GM19043 (cell line): ENCODE measurements around the gene TMEM163.
"Not testable (repeated sequence)": the region's sequence is repeated elsewhere in the genome, so short reads cannot be mapped to it uniquely, and the experiment has no call there.

Source experiments
- ATAC-seq: cut with Tn5 transposase; IDR thresholded peaks from one replicate; pipeline ENCODE4 v1.9.1; 2021; ENCODE audit warnings: low read depth; ENCODE audit not compliant: unreplicated experiment

TMEM163 gene

DNA sequence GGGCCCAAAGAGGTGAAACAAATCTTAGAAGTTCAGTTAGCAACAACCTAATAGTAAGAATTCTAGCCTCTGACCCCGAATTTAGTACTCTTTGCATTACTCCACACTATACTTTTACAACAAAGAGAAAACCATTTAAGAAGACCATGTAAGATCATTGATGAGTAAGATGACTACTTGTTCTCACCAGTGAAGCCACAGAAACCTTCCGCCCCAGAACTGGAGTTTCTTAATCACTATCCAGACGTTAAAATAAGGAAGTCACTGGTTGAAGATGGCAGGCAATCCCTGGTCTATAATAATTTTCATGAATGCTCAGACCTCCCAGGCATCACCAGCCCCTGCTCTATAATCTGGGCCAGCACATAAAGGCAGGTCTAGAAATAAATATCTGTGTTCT lies 95.0 kb downstream of the TMEM163 start:
- ATAC-seq, result peak; percentile 89

DNA sequence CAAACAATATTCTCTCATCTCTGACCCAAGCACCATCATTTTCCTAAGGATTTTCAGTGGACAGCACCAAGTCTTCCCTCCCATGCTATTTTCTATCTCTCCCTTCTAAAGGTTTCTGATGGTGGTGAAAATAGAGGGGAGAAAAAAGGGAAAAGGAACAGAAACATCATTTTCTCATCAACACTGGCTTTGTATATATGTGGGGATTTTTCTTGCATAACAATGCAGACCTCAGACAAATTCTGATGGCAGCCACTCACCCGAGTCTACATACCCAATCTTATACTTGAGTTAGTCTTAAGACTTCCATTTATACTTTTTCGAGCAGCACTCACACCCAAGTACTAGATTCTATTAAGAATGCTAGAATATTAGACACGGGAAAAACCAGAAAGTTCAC lies 95.8 kb downstream of the TMEM163 start:
- no peak for ATAC-seq

DNA sequence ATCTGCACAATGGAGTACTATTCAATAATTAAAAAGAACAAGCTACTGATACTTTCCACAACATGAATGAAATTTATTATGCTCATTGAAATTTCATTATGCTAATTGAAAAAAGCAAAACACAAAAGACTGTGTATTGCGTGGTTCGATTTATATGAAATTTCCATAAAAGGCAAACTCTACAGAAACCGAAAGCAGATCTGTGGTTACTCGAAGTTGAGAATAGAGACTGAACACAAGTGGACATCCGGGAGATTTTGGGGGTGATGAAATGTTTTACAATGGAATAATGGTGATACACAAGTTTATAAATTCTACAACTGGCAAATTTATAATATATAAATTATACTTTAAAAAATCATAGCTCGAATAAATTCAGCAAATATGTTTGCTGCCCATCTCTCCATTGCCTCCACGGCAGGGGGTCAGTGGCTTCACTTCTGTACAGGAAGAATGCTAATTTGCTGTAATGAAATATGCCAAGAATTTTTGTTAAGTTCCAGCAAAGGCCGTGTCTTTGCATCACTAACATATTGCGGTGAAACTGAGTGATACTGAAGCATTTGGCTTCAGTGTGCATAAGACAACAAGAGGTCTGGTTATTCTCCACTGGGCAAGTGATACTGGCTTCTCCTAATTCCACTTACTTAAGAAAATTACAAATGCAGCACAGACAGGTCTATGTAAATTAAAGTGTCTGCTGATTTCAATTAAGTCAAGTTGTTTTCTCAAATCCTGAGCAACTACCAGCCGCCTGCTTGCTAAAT lies 96.7 kb downstream of the TMEM163 start:
- ATAC-seq, result no peak

DNA sequence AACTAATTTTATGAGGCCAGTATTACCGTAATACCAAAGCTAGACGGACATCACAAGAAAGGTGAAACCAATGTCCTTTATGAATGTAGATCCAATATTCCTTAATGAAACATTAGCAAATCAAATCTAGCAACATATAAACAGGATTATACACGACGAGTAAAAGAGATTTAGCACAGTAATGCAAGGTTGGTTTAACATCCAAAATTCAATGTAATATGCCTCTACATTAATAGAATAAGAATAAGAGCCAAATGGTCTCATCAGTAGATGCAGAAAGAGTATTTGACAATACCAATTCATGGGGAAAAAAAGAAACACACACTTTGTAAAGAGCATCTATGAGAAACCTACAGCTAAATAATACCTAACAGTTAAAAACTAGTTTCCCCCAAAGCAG lies 99.5 kb downstream of the TMEM163 start:
- ATAC-seq, result no peak

DNA sequence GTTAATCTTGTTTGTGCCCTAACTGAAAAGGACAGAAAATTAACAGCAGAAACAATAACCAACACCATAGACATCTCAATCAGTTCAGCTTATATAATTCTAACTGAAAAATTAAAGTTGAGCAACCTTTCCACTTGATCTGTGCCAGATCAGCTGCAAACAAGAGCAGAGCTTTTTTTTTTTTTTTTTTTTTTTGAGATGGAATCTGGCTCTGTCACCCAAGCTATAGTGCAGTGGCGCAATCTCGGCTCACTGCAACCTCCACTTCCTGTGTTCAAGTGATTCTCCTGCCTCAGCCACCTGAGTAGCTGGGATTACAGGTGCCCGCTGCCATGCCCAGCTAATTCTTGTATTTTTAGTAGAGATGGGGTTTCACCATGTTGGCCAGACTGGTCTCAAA lies 103.3 kb downstream of the TMEM163 start:
- ATAC-seq, result not testable (repeated sequence)

DNA sequence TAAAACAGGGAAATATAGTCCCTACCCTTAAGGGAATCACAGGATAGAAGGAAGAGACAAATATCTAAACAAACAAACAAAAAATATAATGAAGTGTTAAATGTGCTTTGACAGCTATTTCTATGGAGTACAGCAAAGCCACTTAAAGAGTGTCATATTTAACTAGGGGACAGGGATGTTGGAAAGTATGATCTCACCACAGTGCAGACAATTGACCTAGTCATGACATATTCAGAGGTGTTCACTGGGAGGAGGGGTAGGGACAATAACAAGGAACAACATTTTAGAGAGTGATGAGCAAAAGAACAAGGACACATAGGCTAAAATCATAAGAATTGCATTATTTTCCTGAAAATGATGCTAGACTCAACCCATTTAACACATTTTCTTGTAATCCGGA lies 107.5 kb downstream of the TMEM163 start:
- no peak for ATAC-seq

DNA sequence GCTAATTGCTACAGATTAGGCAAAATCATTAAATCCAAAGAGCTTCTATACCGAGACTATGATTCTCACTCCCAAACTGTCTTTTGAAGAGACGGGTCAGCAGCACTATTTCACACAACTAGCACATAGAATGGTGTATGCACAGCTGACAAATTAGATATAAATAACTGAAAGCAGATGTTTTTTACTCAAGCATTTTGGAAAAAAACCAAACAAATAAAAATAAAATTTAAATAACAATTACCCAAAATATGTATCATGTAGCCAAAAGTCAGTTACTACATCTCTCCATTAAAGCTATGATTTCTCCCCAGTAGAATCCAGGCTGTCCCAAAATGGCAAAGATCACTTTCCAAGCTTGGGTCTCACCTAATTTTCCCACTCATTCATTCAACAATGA lies 107.9 kb downstream of the TMEM163 start:
- no peak for ATAC-seq

DNA sequence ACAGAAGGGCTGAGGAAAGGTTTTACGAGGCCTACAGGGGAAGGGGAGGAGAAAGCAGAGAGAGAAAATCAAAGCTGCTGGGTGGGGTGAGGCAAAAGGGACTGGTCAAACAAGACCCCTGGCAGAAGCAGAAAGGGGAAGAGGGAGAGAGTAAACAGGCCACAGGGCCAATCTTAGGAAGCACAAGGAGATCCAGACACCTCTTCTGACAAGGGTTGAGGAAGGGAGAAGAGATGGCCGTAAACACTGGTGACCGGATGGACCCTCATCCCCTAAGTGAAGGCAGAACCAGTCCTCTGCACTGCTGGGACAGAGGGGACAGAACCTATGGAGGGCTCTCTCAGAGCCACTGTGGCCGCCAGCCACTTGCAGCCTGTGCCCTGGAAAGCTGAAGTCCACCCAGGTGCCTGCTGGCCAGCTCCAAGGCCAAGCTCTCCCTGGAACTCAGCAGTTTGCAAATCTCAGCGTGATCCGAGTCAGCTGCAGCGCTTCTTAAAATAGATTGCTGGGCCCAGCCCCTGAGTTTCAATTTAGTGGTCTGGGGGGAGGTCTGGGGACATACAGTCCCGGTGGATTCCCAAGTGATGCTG lies 108.8 kb downstream of the TMEM163 start:
- ATAC-seq, result no peak

DNA sequence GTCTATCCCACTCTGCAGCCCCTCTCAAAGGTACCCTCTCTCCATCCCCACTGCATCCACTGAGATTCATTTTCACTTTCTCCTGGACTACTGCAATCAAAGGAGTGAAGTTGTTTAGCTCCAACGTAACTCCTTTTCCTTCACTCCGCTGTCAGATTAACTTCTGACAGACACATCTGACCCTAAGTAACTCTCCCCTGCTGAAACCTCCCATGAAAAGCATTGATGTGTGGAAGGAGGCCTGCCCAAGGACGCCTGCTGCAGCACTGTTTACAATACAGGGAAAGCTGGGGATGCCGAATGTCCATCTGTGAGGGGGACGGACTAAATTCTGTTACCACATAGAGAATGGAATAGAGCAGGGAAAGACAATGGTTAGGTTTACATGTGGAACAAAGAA lies 114.8 kb downstream of the TMEM163 start:
- no peak for ATAC-seq

DNA sequence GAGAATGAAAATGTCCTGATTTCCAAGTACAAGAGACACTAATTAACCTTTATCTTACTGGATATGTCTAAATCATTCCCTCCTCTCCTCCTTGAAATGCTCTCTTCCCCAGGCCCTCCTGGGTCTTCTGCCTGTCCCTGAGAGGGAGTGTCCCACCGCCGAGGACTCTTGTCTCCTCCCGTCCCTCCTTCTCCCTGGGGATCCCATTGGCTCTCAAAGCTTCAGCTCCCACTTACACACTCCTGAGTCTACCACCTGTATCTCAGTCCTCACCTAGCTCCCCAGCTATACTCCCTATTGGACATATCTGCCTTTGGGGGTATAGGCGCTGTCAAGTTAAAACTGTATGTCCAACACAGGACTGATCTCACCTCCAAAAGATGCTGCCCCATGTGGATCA lies 116.1 kb downstream of the TMEM163 start:
- no peak for ATAC-seq

DNA sequence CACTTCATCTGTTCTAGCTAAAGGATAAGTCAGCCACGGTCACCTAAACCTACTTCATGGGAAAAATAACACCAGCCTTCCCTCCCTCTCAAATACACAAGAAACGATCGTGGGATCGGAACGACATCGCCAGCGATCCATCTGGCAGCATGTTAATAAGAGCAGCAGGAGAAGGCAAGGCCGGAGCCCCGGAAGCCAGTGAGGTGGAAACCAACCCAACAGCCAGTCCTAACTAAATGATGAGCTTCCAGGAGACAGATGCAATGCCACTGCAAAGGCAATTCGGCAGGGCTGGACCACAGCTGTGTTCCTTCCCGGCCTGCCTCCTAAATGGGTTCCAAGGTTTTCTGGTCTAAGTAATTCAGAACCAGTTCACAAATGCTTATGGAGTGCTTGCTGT lies 117.5 kb downstream of the TMEM163 start:
- ATAC-seq, result no peak

DNA sequence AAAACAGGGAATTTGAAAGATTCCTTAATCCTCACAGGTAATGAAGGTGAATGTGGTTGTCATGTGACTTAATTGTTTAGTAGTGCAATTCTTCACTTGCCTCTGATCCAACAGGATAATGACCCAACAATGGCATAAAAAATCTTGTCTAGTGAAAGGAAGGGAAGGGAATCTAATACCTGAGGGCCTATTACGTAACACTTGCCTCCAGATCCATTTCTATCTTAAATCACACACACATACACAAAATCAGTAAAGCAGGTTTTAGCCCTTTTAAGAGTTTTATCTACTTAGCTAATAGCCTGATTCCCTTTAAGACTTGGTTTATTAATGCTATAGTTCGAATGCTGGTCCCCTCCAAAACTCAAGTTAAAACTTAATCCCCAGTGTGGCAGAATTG lies 118.6 kb downstream of the TMEM163 start:
- no peak for ATAC-seq

DNA sequence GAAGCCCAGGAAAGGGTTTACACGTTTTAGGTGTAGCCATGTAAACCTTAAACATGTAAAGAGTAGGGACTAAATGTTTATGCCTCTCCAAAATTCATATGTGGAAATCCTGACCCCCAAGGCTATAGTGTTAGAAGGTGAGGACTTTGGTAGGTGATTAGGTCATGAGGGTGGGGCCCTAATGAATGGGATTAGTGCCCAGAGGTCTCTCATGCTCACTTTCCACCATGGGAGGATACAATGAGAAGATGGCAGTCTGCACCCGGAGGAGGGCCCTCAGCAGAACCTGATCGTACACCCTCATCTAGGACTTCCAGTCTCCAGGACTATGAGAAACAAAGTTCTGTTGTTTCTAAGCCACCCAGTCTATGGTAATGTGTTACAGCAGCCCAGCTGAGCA lies 119.6 kb downstream of the TMEM163 start:
- no peak for ATAC-seq

DNA sequence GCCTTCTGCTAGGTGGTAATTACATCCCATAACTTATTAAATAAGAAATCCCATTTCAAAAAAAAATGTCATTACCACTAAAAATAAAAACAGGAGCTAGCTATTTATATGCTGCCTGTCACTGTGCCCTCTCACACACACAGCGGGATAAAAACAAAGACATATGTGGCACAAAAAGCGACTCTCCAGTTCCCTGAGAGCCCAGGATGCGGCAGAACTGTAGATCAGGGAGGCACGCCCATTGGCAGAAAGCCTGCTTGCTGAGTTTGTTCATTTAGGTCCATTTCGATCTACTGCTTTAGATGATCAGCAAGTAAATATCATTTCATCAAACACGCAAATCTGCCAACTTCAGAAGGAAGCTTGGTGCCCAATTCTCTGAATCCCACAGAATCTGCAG lies 124.4 kb downstream of the TMEM163 start:
- ATAC-seq, result no peak

DNA sequence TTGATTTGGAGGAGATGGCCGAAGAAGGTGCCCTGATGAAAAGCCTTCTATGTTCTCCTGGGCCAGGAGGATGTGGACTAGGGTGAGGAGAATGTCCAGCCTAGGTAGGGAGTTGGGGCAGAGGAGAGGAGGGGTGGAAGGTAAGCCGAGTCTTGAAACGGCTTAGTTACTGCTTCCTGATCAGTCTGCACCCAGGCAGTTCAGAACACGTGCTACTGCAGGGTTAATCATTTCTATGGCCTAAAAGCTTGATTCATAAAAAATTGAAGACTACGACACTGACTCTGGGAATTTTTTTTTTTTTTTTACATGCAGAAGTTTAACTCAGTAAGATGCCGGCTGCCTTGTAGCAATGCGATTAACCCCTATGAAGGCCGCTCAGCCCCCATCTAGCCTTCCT lies 125.3 kb downstream of the TMEM163 start:
- ATAC-seq, result no peak

DNA sequence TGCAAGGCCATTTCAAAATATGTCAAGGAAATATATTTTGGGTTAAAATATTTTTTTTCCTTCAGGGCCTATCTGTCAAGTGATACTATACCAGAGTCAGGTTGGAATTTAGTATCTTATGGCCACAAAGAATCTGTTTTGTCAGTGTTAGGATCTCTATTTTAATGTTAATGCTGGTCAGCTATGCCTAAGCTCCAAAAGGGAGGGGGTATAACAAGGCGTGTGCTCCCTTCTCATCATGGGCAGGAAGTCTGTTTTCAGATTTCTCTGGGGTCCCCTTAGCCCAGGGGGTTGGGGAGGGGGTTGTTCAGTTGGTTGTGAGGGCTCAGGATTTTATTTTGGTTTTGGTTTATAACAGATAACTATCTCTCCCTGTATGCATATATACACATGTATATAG lies 126.4 kb downstream of the TMEM163 start:
- no peak for ATAC-seq

DNA sequence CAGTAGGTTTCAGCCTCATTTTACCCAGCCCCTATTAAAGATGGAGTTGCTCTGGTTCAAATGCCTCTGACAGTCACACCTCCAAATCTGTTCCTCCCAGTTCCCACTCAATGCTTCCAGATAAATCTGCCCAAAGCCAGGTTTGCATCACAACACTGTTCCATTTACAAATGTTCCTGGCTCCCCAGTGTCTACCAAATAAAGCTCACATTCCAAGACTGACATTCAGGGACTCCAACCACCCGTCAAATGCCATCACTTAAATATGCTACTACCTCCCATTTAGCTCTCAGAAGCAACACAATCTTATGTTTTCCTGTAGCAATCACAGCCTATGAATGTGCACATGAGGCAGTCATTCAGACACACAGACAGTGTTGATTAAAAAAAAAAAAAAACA lies 127.3 kb downstream of the TMEM163 start:
- ATAC-seq, result no peak

DNA sequence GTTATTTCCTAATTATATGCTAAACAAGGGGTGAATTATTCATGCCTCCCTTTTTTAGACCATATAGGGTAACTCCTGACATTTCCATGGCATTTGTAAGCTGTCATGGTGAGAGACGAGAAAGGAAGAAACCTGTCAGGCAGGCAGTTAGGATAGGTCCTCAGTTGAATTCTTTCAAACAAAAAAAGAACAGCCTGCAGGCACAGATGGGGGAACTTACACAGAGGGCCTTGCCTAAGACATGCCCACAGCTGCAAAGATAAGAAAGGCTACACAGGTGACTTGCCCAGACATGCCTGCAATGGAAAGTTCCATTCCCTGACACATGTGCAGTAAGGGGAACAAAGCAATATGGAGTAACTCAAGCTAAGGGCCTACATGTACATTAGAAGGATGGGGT lies 128.1 kb downstream of the TMEM163 start:
- ATAC-seq, result no peak

DNA sequence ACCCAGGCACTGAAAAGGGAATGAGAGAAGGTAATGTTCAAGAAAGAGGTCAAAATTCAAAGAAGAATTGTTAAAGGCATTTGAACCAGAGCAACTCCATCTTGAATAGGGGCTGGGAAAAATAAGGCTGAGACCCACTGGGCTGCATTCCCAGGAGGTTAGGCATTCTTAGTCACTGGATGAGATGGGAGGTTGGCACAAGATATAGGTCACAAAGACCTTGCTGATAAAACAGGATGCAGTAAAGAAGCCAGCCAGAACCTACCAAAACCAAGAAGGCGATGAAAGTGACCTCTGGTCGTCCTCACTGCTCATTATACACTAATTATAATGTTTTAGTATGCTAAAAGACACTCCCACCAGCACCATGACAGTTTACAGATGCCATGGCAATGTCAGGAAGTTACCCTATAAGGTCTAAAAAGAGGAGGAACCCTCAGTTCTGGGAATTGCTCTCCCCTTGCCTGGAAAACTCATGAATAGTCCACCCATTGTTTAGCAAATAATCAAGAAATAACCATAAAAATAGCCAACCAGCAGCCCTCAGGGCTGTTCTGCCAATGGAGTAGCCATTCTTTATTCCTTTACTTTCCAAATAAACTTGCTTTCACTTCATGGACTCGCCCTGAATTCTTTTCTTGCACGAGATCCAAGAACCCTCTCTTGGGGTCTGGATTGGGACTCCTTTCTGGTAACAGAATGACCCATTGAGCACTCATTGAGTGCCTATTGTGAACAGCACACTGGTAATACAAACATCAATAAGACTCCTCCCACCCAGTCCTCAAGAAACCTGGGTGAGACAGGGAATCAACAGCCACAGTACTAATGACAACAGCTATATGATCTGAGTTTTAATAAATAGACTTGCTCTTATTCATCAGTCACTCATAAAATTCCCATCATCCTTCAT lies 129.4 kb downstream of the TMEM163 start:
- ATAC-seq, result not testable (repeated sequence)

DNA sequence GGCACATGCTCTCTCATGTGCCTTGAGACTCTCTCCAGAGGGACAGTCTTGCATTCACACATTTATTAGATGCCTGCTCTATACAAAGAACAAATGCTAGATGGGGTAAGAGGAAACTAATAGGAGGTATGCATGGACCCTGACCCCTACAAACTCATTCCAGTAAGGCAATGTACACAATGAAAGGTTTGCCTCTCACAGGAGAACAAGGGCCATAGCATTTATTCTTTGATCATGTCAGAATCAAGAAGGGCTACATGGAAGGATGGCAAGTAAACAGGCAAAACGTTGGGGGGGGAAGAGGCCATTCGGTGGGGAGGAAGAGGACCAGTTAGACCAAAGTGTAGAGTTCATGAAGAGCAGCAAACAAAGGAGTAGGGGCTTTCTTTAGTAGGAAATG lies 130.2 kb downstream of the TMEM163 start:
- ATAC-seq, result no peak

DNA sequence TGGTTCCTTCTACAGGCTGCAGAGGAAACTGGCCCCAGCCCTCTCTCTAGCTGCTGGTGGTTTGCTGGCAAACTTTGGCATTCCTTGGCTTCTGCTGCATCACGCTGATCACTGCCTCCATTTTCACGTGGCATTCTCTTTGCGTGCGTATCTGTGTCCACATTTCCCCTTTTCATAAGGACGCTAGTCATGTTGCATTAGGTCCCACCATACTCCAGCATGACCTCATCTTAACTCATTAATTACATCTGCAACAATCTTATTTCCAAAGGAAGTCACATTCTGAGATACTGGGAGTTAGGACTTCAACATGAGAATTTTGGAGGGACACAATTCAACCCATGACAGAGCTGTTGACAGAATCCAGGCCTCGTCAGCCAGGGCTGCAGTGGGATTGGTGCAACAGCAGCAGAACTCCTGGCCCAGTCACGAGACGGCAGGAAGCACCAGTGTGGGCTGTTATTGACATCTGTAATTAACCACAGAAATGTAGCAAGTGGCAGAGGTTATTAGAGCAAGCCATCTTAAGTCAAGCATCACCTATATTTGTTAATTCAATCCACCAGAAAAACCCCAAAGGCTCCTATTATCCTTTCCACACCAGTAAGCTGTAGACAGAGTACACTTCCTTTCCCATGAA lies 132.4 kb downstream of the TMEM163 start:
- ATAC-seq, result no peak
